HepG2 (cell line): Measurements from ENCODE around the gene NUAK1. TPM values are rescaled to one million over a fixed set of nuclear protein-coding genes. Genes with fewer than 3 reads are reported as not detected.

ENCODE experiments used
- ATAC-seq: fragments of 200-7000 bp; cut with Tn5 transposase; 3 replicates; pipeline ENCODE4 v1.9.1; 2020; ENCODE audit warnings: mild to moderate bottlenecking, moderate library complexity
- BruUV-seq: library from RNA; stranded (reverse); fragments of 400-500 nt; replicated peaks from 2 replicates; lab custom pipeline; 2021; lab: Mats Ljungman, UMichigan
- CTCF ChIA-PET: fragments of 300-600 bp; formaldehyde crosslinking; extraction: SDS; loops from one replicate; lab custom pipeline; 2021; ENCODE audit warnings: low total read pairs, inconsistent platforms, low intra/inter-chr PET ratio; lab: Yijun Ruan, JAX
- POLR2A ChIA-PET: fragments of 350-600 bp; sonication (Branson Sonifier 250); formaldehyde crosslinking; loops from one replicate; lab custom pipeline; 2020; ENCODE audit warnings: antibody characterized with exemption, inconsistent platforms; lab: Yijun Ruan, JAX
- DNase-seq: peaks from one replicate; pipeline ENCODE4 v3.0.0-alpha.2; 2015; ENCODE audit warnings: low spot score
- FAIRE-seq: peaks from 3 replicates; lab custom pipeline; 2011; peaks lifted over from hg19 to GRCh38; lab: Jason Lieb, UNC
- H2AFZ ChIP-seq: one replicate; pipeline ENCODE4 v1.6.1; 2011; ENCODE audit warnings: low read length, inconsistent platforms
- H3K27ac ChIP-seq: fragments of 300-600 bp; 3 replicates; pipeline ENCODE4 v1.8.0; 2011; ENCODE audit warnings: mixed run types, mild to moderate bottlenecking, mixed read lengths, low read length, inconsistent platforms; ENCODE audit not compliant: insufficient read depth; ENCODE audit errors: extremely low read length
- H3K27me3 ChIP-seq, 2 experiments: fragments of 200-600 bp in 1 of 2; 2 replicates in 1 of 2; 3 replicates in 1 of 2; pipeline versions ENCODE4 v1.6.0 to v1.8.0; 2011; ENCODE audit warnings: low read length in 2 of 2, mild to moderate bottlenecking in 2 of 2, moderate library complexity in 2 of 2, inconsistent platforms in 1 of 2; ENCODE audit not compliant: insufficient read depth in 2 of 2, control insufficient read depth in 1 of 2
- H3K36me3 ChIP-seq, 2 experiments: fragments of 200-600 bp in 1 of 2; replicated peaks in 1 of 2; 2 replicates in 1 of 2; 3 replicates in 1 of 2; pipeline versions ENCODE4 v1.5.1 to v1.8.0; 2011; ENCODE audit warnings: low read length in 2 of 2, inconsistent platforms in 1 of 2; ENCODE audit not compliant: insufficient read depth in 2 of 2, control insufficient read depth in 1 of 2
- H3K4me1 ChIP-seq: 2 replicates; pipeline ENCODE4 v1.5.1; 2012; ENCODE audit warnings: low read length, inconsistent platforms; ENCODE audit not compliant: insufficient read depth
- H3K4me2 ChIP-seq: 2 replicates; pipeline ENCODE4 v1.6.0; 2011; ENCODE audit warnings: low read depth, low read length, inconsistent platforms
- H3K4me3 ChIP-seq, 3 experiments: fragments of 200-600 bp in 1 of 3; sonication (generic), shearing (Covaris generic) in 1 of 3; replicated peaks in 1 of 3; 2 replicates each; pipeline ENCODE4 v1.5.1; 2011 to 2016; ENCODE audit warnings: low read length in 3 of 3, inconsistent platforms in 2 of 3, low read depth in 2 of 3, mild to moderate bottlenecking in 2 of 3, control low read depth in 1 of 3, mixed read lengths in 1 of 3; ENCODE audit not compliant: insufficient read depth in 1 of 3
- H3K79me2 ChIP-seq: one replicate; pipeline ENCODE4 v1.6.1; 2011; ENCODE audit warnings: low read length, inconsistent platforms; ENCODE audit not compliant: insufficient read depth
- H3K9ac ChIP-seq: 2 replicates; pipeline ENCODE4 v1.6.0; 2011; ENCODE audit warnings: mild to moderate bottlenecking, low read depth, low read length, inconsistent platforms; ENCODE audit not compliant: insufficient read depth
- H3K9me3 ChIP-seq: 2 replicates; pipeline ENCODE4 v1.5.1; 2012; ENCODE audit warnings: mild to moderate bottlenecking, low read length
- H4K20me1 ChIP-seq: 2 replicates; pipeline ENCODE4 v1.6.0; 2011; ENCODE audit warnings: inconsistent platforms, mild to moderate bottlenecking, low read length, moderate library complexity; ENCODE audit not compliant: insufficient read depth
- EHMT2 ChIP-seq: fragments of 200-600 bp; sonication (generic); IDR thresholded peaks from 2 replicates; pipeline ENCODE4 v1.7.0; 2017; ENCODE audit warnings: antibody characterized with exemption, low read depth, low read length, borderline replicate concordance
- ERF ChIP-seq: IDR thresholded peaks from 2 replicates; pipeline ENCODE4 v1.6.1; 2018; ENCODE audit warnings: missing biosample characterization, missing genetic modification reagents
- MAF1 ChIP-seq: sonication (generic); formaldehyde crosslinking; IDR thresholded peaks from 2 replicates; pipeline ENCODE4 v1.5.0; 2020; ENCODE audit warnings: missing genetic modification reagents, borderline replicate concordance
- MED1 ChIP-seq: sonication (generic); formaldehyde crosslinking; IDR thresholded peaks from 2 replicates; pipeline ENCODE4 v1.4.0; 2020; ENCODE audit warnings: missing genetic modification reagents
- MEF2D ChIP-seq: sonication (generic); formaldehyde crosslinking; IDR thresholded peaks from 2 replicates; pipeline ENCODE4 v1.5.1; 2020; ENCODE audit warnings: mild to moderate bottlenecking, missing genetic modification reagents
- MTF2 ChIP-seq: sonication (generic); formaldehyde crosslinking; IDR thresholded peaks from 2 replicates; pipeline ENCODE4 v1.5.0; 2020; ENCODE audit warnings: missing genetic modification reagents, borderline replicate concordance
- NCOA5 ChIP-seq: sonication (generic); formaldehyde crosslinking; IDR thresholded peaks from 2 replicates; pipeline ENCODE4 v1.4.0; 2020; ENCODE audit warnings: missing genetic modification reagents
- PHF20 ChIP-seq: sonication (generic); formaldehyde crosslinking; IDR thresholded peaks from 2 replicates; pipeline ENCODE4 v1.5.0; 2020; ENCODE audit warnings: mild to moderate bottlenecking, missing genetic modification reagents
- PLRG1 ChIP-seq: fragments of 450-650 bp; conservative IDR thresholded peaks from 2 replicates; pipeline ENCODE4 v1.6.1; 2016
- POLR2AphosphoS5 ChIP-seq: IDR thresholded peaks from 2 replicates; pipeline ENCODE4 v1.6.1; 2012; ENCODE audit warnings: low read depth, low read length
- PRMT3 ChIP-seq: sonication (generic); formaldehyde crosslinking; IDR thresholded peaks from 2 replicates; pipeline ENCODE4 v1.8.1; 2022; ENCODE audit warnings: low read depth, mild to moderate bottlenecking, moderate library complexity, missing genetic modification reagents, borderline replicate concordance
- RBM22 ChIP-seq: fragments of 200-400 bp; formaldehyde crosslinking; optimal IDR thresholded peaks from 2 replicates; pipeline ENCODE3; 2017; ENCODE audit warnings: mild to moderate bottlenecking, low read length, moderate library complexity
- ZFP1 ChIP-seq: IDR thresholded peaks from 2 replicates; pipeline ENCODE4 v1.6.1; 2016
- ZNF235 ChIP-seq: sonication (generic); formaldehyde crosslinking; IDR thresholded peaks from 2 replicates; pipeline ENCODE4 v1.8.1; 2023; ENCODE audit warnings: mild to moderate bottlenecking, missing genetic modification reagents, borderline replicate concordance
- ZNF572 ChIP-seq: sonication (generic); formaldehyde crosslinking; IDR thresholded peaks from 2 replicates; pipeline ENCODE4 v1.5.1; 2020; ENCODE audit warnings: mild to moderate bottlenecking, missing genetic modification reagents
- WGBS: methylation state at CpG from one replicate; pipeline ENCODE4 v1.1.6; 2017; ENCODE audit warnings: low lambda C conversion rate; 5-methylcytosine and 5-hydroxymethylcytosine counted together
- in situ Hi-C: cut with HindIII; loops from 2 replicates; pipeline ENCODE4 v1.10.0; 2017; ENCODE audit warnings: low pct_unique_long_range_greater_than_20kb; ENCODE audit not compliant: extremely low pct_ligation_motif_present
- intact Hi-C: fragments of 100-400 bp; cut with micrococcal nuclease; formaldehyde crosslinking; loops from one replicate; pipeline ENCODE4 v1.10.0; 2022; ENCODE audit not compliant: unreplicated experiment
- polyA plus RNA-seq, 8 experiments: library from polyadenylated mRNA; depleted of rRNA in 3 of 8; stranded (reverse) in 7 of 8; unstranded in 1 of 8; fragments of >200 nt; fragmentation: Illumina TruSeq in 4 of 8; extraction: Trizol in 4 of 8; gene quantifications; 2 replicates each; pipeline versions ENCODE4 v1.2.1 to v1.2.3, GENCODE V29; 2011 to 2016; ENCODE audit warnings: low read depth in 4 of 8, missing spikeins in 1 of 8, mixed read lengths in 1 of 8; ENCODE audit not compliant: insufficient read depth in 1 of 8
- total RNA-seq, 5 experiments: library from RNA; depleted of rRNA; stranded (reverse); fragments of >200 nt; fragmentation: Illumina TruSeq; extraction: Trizol; gene quantifications; 2 replicates each; pipeline ENCODE4 v1.2.3, GENCODE V29; 2016; ENCODE audit warnings: low read depth in 1 of 5
- TF ChIP-seq, protein P1 (sequence below): conservative IDR thresholded peaks from 2 replicates; pipeline ENCODE4 v1.6.1; 2018; ENCODE audit warnings: missing genetic modification reagents
- TF ChIP-seq, protein P2 (sequence below): fragments of 450-650 bp; IDR thresholded peaks from 2 replicates; pipeline ENCODE4 v1.6.1; 2016

Gene NUAK1
- total and polyA plus RNA-seq, 2 of the 13 experiments (the other 11 are each of a cell fraction or from before 2014, with no cell fraction given), result 1.7 to 1.9 TPM

DNA sequence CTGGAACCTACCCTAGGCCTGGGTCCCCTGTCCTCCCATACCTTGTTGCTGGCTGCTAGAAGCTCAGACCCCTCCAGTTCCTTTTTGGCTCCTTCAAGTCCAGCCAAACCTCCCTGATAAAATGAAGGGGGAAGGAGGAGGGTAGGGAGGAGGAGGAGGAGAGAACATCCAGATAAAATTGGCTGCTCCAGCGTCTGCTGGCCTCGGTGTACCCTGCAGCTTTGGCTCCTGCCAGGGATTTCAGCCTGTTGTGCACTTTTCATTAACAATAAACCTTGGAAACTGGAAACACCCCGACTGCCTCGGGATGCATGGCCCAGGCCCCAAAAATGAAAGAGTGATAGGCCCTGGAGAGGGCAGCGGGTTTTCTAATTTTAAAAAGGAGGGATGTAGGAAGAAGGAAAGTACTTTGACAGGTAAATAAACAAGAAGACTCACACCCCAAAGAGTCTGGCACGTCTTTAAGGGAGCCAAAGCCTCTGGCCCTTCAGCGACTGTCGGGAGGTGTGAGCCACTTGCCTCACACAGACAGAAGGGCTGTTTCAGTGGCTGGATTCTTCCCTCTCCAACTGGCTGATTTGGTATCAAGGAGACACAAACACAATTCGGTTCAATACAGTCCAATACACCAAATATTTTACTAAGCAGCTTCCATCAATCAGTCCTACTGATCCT, 49.8 kb downstream of the NUAK1 start:
- WGBS, result 78% methylated on average over 9 of the region's 9 CpGs
- H3K9ac ChIP-seq, result no peak overlapping the region
- ChIA-PET CTCF (no interaction called here), POLR2A (no interaction called here)
- no peaks in the 10 kb centered on the region for H4K20me1 ChIP-seq
- TF ChIP-seq, protein P1, sequence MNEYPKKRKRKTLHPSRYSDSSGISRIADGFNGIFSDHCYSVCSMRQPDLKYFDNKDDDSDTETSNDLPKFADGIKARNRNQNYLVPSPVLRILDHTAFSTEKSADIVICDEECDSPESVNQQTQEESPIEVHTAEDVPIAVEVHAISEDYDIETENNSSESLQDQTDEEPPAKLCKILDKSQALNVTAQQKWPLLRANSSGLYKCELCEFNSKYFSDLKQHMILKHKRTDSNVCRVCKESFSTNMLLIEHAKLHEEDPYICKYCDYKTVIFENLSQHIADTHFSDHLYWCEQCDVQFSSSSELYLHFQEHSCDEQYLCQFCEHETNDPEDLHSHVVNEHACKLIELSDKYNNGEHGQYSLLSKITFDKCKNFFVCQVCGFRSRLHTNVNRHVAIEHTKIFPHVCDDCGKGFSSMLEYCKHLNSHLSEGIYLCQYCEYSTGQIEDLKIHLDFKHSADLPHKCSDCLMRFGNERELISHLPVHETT (CRISPR knock-in tag), result no peak
- TF ChIP-seq MEF2D, result no peak
- TF ChIP-seq MAF1 (CRISPR knock-in tag), result no peak
- TF ChIP-seq MTF2 (CRISPR knock-in tag), result no peak
- no peaks in the 10 kb centered on the region for H3K9me3 ChIP-seq
- no peak overlapping the region for H3K4me3 ChIP-seq
- H3K4me2 ChIP-seq, result no peak overlapping the region
- H3K4me1 ChIP-seq, result peaks cover 9% of the 10 kb centered on the region
- in situ Hi-C loops (loop anchor here (10.0 kb wide), 1 partner anchor 46 kb away; the partner anchor contains the start of gene NUAK1), intact Hi-C loops (no loop called here)
- no peaks in the 10 kb centered on the region for H3K79me2 ChIP-seq
- no peak overlapping the region for H2AFZ ChIP-seq
- ATAC-seq, result no peak
- FAIRE-seq, result no peak
- DNase-seq, result no peak
- BruUV-seq, result no TSS peak
- no peaks in the 10 kb centered on the region for H3K36me3 ChIP-seq
- no peaks in the 10 kb centered on the region for H3K27me3 ChIP-seq
- no peak overlapping the region for H3K27ac ChIP-seq

- ChIA-PET POLR2A (no interaction called here), CTCF (no interaction called here)
- Histone ChIP-seq H3K4me2 (no peak overlapping the region), H4K20me1 (no peaks in the 10 kb centered on the region), H2AFZ (no peak overlapping the region), H3K79me2 (no peaks in the 10 kb centered on the region), H3K27me3 (no peaks in the 10 kb centered on the region), H3K4me1 (peaks cover 9% of the 10 kb centered on the region), H3K36me3 (no peaks in the 10 kb centered on the region), H3K9ac (no peak overlapping the region), H3K27ac (no peak overlapping the region), H3K9me3 (no peaks in the 10 kb centered on the region), H3K4me3 (no peak overlapping the region)
- DNase-seq, result no peak
- WGBS, result 66% methylated on average over 4 of the region's 4 CpGs
- no peak for ATAC-seq
- FAIRE-seq, result no peak
- in situ Hi-C loops (loop anchor here (10.0 kb wide), 1 partner anchor 46 kb away; the partner anchor contains the start of gene NUAK1), intact Hi-C loops (no loop called here)
- BruUV-seq, result no TSS peak
- TF ChIP-seq ERF (CRISPR knock-in tag) (no peak), MED1 (CRISPR knock-in tag) (no peak), RBM22 (no peak), NCOA5 (no peak), POLR2AphosphoS5 (no peak), PLRG1 (no peak), ZFP1 (no peak), EHMT2 (no peak), ZNF235 (CRISPR knock-in tag) (no peak), ZNF572 (CRISPR knock-in tag) (no peak), PHF20 (CRISPR knock-in tag) (no peak), PRMT3 (CRISPR knock-in tag) (no peak)
- TF ChIP-seq, protein P2, sequence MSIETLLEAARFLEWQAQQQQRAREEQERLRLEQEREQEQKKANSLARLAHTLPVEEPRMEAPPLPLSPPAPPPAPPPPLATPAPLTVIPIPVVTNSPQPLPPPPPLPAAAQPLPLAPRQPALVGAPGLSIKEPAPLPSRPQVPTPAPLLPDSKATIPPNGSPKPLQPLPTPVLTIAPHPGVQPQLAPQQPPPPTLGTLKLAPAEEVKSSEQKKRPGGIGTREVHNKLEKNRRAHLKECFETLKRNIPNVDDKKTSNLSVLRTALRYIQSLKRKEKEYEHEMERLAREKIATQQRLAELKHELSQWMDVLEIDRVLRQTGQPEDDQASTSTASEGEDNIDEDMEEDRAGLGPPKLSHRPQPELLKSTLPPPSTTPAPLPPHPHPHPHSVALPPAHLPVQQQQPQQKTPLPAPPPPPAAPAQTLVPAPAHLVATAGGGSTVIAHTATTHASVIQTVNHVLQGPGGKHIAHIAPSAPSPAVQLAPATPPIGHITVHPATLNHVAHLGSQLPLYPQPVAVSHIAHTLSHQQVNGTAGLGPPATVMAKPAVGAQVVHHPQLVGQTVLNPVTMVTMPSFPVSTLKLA, result no peak
Observed at GRCh38 chr12:106088246-106088808, 50.4 kb downstream of the NUAK1 start.
